Activated CD8-positive, alpha-beta T cell treated with anti-CD3 and anti-CD28 coated beads for 36 hours (primary cell): Measurements from ENCODE around the gene PCDH1. TPM values are rescaled to one million over a fixed set of nuclear protein-coding genes. Genes with fewer than 3 reads are reported as not detected.

Experiments used
- ATAC-seq: fragments of 200-7000 bp; cut with Tn5 transposase; one replicate; pipeline ENCODE4 v1.10.0; 2021; ENCODE audit warnings: mild to moderate bottlenecking, moderate library complexity
- CTCF ChIA-PET: fragments of 350-600 bp; sonication (Branson Sonifier 250); formaldehyde crosslinking; loops from one replicate; lab custom pipeline; 2021; ENCODE audit warnings: antibody characterized with exemption; lab: Charles Lee
- POLR2A ChIA-PET: fragments of 350-600 bp; sonication (Branson Sonifier 250); formaldehyde crosslinking; loops from one replicate; lab custom pipeline; 2021; ENCODE audit warnings: antibody characterized with exemption; lab: Charles Lee
- DNase-seq: peaks from one replicate; pipeline ENCODE4 v3.0.0-alpha.2; 2020
- H3K27ac Mint-ChIP-seq: one replicate; pipeline ENCODE4 v1.8.0; 2021; ENCODE audit warnings: mild to moderate bottlenecking, mixed read lengths
- H3K27me3 Mint-ChIP-seq: one replicate; pipeline ENCODE4 v1.8.0; 2021; ENCODE audit warnings: mixed read lengths
- H3K36me3 Mint-ChIP-seq: one replicate; pipeline ENCODE4 v1.8.0; 2021; ENCODE audit warnings: low read depth, mixed read lengths
- H3K4me1 Mint-ChIP-seq: one replicate; pipeline ENCODE4 v1.8.0; 2021; ENCODE audit warnings: low read depth, mixed read lengths
- H3K4me3 Mint-ChIP-seq: one replicate; pipeline ENCODE4 v1.8.0; 2021; ENCODE audit warnings: mild to moderate bottlenecking, moderate library complexity, mixed read lengths
- H3K9me3 Mint-ChIP-seq: one replicate; pipeline ENCODE4 v1.8.0; 2021; ENCODE audit warnings: mixed read lengths
- intact Hi-C: fragments of 100-400 bp; cut with micrococcal nuclease; formaldehyde crosslinking; loops from one replicate; pipeline ENCODE4 v1.10.0; 2022
- total RNA-seq, 2 experiments: library from RNA; stranded (reverse); gene quantifications; one replicate each; pipeline ENCODE4 v1.2.3, GENCODE V29; 2021
- TF ChIP-seq, protein P1 (sequence below): fragments of 200-600 bp; IDR thresholded peaks from one replicate; pipeline ENCODE4 v1.8.0; 2022; ENCODE audit warnings: antibody characterized with exemption, mild to moderate bottlenecking

Gene PCDH1
- total RNA-seq, 2 experiments from 2014 or later, result 0.87 TPM; not detected in 1

DNA sequence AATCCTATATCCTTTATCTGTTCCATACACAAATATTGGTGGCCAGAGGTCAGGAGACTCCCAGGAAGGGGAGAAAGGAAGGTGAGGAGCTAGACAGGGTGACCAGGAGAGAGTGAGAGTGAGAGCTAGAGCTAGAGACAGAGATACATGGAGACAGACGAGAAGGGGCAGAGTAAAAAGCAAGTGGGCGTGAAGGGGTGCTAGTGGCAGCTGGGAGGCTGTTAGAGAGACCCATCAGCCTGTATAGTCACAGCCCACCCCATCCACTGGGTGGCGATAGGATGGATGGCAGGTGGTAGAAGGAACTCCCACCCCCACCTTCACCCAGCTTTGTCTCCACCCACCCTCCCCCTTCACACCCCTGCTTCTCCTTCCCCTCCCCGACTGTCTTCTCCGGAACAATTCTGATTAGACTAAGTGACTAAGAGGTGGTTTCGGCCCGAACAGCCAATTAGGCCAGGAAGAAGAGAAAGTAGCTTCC, 32.8 kb downstream of the PCDH1 start:
- CTCF ChIA-PET, result interaction anchor here (1.1 to 4.2 kb wide), 5 partner anchors 23 to 153 kb away, joined by 3 to 32 read pairs (median 3); partner anchors contain the start of gene PCDH1
- ATAC-seq, result peak; percentile 52
- intact Hi-C loops, result no loop called here
- DNase-seq, result peak; percentile 69
- TF ChIP-seq, protein P1, sequence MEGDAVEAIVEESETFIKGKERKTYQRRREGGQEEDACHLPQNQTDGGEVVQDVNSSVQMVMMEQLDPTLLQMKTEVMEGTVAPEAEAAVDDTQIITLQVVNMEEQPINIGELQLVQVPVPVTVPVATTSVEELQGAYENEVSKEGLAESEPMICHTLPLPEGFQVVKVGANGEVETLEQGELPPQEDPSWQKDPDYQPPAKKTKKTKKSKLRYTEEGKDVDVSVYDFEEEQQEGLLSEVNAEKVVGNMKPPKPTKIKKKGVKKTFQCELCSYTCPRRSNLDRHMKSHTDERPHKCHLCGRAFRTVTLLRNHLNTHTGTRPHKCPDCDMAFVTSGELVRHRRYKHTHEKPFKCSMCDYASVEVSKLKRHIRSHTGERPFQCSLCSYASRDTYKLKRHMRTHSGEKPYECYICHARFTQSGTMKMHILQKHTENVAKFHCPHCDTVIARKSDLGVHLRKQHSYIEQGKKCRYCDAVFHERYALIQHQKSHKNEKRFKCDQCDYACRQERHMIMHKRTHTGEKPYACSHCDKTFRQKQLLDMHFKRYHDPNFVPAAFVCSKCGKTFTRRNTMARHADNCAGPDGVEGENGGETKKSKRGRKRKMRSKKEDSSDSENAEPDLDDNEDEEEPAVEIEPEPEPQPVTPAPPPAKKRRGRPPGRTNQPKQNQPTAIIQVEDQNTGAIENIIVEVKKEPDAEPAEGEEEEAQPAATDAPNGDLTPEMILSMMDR, result peak; percentile 18
- Mint-ChIP-seq H3K27ac (no peak overlapping the region), H3K36me3 (no peaks in the 10 kb centered on the region), H3K4me3 (no peak overlapping the region), H3K9me3 (no peaks in the 10 kb centered on the region), H3K27me3 (peaks cover 1% of the 10 kb centered on the region), H3K4me1 (peaks cover 32% of the 10 kb centered on the region)
- POLR2A ChIA-PET, result interaction anchor here (1.4 to 1.5 kb wide), 2 partner anchors 14 to 57 kb away, joined by 3 to 5 read pairs; no protein-coding TSS in a partner anchor

DNA sequence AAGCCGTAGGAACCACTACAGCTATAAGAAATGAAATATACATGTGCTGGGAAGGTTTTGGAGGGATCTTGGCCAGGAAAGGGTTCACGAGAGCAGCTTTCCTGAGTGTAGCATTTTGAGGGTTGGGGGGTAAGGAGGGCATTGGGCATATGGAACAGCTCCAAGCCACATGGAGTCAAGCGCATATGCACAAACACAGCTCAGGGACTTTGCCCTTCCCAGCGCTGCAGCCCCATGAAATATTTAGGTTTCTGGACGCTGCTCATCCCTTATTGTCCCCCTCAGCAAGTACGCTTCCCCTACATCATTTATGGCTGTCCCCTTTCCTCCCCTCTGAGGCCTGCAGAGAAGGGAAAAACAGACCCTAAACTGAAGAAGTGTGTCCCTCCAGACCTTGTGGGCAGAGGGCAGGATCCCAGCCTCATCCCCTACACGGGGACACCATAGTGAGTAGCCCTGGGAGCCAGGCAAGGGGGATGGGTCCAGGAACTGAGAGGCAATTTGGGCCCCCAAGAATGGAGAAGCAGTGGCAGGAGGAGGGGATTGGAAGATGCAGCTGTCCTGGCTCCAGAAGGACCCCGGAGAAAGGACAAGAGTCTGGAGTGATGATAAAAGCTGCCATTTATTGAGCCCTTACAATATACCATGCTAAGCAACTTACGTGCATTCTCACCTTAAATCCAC, 33.7 kb downstream of the PCDH1 start:
- no peak overlapping the region for H3K27ac Mint-ChIP-seq
- DNase-seq (no peak), ATAC-seq (no peak)
- peaks cover 1% of the 10 kb centered on the region for H3K27me3 Mint-ChIP-seq
- intact Hi-C loops, result no loop called here
- H3K4me3 Mint-ChIP-seq, result no peak overlapping the region
- H3K9me3 Mint-ChIP-seq, result no peaks in the 10 kb centered on the region
- H3K4me1 Mint-ChIP-seq, result peaks cover 32% of the 10 kb centered on the region
- CTCF ChIA-PET, result interaction anchor here (1.0 to 4.2 kb wide), 6 partner anchors 23 to 153 kb away, joined by 3 to 32 read pairs (median 3); partner anchors contain the start of gene PCDH1
- H3K36me3 Mint-ChIP-seq, result no peaks in the 10 kb centered on the region
- POLR2A ChIA-PET, result interaction anchor here (1.4 to 1.5 kb wide), 2 partner anchors 13 to 57 kb away, joined by 3 to 5 read pairs; no protein-coding TSS in a partner anchor
- TF ChIP-seq, protein P1, result no peak

DNA sequence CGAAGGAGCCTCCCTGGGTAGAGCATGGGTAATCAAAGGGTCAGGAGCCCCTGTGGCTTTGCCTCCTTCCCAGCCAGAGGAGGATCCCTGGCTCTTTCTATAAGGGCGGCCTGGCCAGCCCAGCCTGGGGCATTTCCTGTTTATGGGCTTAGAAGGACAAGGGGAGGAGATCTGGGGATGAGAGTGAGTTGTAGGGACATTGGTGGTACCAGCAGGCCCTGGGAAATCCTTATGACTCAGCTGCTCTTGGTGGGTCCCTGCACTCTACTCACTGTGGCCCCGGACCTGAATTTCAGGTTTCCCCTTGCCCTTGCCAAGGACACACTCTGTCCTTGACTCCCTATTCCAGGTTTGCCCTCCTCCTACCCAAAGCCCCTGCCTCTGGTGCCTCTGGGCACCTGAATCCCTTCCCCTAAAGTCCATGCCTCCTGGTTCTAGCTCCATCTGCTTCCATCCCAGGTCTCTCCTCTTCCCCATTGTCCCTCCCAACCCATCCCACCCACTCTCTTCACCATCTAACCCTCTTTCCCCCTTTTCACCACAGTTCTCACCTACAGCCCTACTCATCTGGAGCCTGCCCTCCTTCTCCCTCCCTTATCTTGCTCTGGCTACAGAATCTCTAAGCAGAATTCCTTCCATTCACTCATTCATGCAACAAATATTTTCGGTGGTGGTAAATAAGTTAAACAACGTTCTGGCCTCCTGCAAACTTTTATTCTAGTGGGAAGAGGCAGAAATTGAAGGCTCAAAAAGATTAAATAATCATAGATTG, 34.9 kb downstream of the PCDH1 start:
- intact Hi-C loops, result no loop called here
- POLR2A ChIA-PET, result interaction anchor here (1.2 kb wide), 1 partner anchor 12 kb away, joined by 3 read pairs; no protein-coding TSS in a partner anchor
- Mint-ChIP-seq H3K4me1 (peaks cover 27% of the 10 kb centered on the region), H3K27ac (no peak overlapping the region), H3K27me3 (peaks cover 1% of the 10 kb centered on the region), H3K4me3 (no peak overlapping the region), H3K36me3 (no peaks in the 10 kb centered on the region), H3K9me3 (no peaks in the 10 kb centered on the region)
- TF ChIP-seq, protein P1, result no peak
- CTCF ChIA-PET, result interaction anchor here (2.0 to 4.2 kb wide), 2 partner anchors 36 kb away, joined by 8 to 32 read pairs; partner anchors contain the start of gene PCDH1
- DNase-seq (no peak), ATAC-seq (no peak)

DNA sequence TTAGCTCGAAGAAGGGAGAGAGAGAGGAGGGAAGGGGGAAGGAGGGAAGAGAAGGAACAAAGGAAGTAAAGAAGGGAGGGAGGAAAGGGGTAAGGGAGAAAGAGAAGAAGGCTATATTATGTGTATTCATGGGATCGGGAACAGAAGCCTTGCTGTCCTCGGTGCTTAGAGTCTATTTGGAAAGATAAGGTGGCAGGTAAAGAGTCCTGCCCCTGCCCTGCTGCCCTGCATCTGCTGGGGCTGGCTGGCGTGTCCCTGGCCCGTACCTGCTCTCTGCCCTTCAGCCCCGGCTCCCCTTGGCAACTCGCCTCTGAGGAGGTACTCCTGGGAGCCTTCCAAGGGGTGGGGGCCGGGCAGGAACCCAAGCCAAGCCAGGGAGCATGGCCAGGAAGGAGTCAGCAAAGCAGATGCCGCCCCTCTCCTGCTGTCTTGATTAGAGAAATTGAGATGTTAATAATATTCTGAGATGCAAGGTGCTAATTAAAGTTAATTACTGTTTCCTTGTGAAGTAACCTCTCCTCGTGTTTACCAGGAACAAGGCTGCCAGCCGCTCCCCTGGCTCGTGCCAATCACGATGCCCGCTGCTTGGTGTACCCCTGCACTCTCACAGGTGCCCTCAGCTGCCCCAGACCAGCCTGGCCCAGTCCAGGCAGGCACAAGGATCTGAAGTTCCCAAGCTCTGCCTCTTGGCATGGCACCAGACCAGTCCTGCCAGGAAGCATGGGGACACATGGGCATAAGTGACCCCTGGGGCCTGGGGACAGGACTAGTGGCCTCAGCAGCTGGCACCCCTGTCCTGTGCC, 36.6 kb downstream of the PCDH1 start:
- H3K4me3 Mint-ChIP-seq, result no peak overlapping the region
- ATAC-seq (no peak), DNase-seq (no peak)
- no peaks in the 10 kb centered on the region for H3K36me3 Mint-ChIP-seq
- H3K27ac Mint-ChIP-seq, result no peak overlapping the region
- TF ChIP-seq, protein P1, result no peak
- H3K27me3 Mint-ChIP-seq, result peaks cover 1% of the 10 kb centered on the region
- H3K4me1 Mint-ChIP-seq, result peaks cover 28% of the 10 kb centered on the region
- ChIA-PET CTCF (interaction anchor here (0.9 to 2.0 kb wide), 4 partner anchors 10 to 150 kb away, joined by 3 to 8 read pairs (median 6); partner anchors contain the start of gene PCDH1), POLR2A (interaction anchor here (1.1 to 1.2 kb wide), 2 partner anchors 11 to 38 kb away, joined by 3 read pairs; no protein-coding TSS in a partner anchor)
- H3K9me3 Mint-ChIP-seq, result no peaks in the 10 kb centered on the region
- intact Hi-C loops, result no loop called here
